ENCODE data around the gene NDUFV2.

Gene NDUFV2

GRCh38 chr18:9173770-9174233, 71.3 kb downstream of the NDUFV2 start:
- TF ChIP-seq ZNF565 (CRISPR knock-in tag; conservative IDR thresholded peaks at IDR 0.05; ENCODE audit: low read depth): no peak

DNA sequence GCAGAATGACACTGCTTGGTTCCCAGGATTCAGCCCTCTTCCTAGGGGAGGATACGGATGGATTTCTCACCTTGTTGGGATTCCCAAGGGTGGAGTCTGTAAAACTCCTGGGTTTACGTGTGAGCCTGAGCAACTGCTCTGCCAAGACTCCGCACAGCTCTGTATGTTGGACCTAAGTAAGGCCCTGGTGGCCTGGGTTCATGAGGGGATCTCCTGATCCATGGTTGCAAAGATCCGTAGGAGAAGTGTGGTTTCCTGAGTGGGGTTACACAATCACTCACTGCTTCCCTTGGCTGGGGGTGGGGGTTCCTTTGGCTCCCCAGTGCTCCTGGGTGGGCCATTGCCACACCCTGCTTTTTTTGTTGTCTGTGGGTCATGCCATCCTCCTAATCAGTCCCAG, 71.8 kb downstream of the NDUFV2 start:
- no peak for ATAC-seq
- TF ChIP-seq CSDC2 (CRISPR knock-in tag; IDR thresholded peaks at IDR 0.05) (no peak), ZNF70 (CRISPR knock-in tag; IDR thresholded peaks at IDR 0.05) (no peak), POU6F1 (CRISPR knock-in tag; IDR thresholded peaks at IDR 0.05; ENCODE audit: borderline replicate concordance, low read depth) (no peak), ISL1 (CRISPR knock-in tag; IDR thresholded peaks at IDR 0.05) (no peak)

More at GRCh38 chr18:9173770-9174233, 71.3 kb downstream of the NDUFV2 start:
- no peak for ATAC-seq

DNA sequence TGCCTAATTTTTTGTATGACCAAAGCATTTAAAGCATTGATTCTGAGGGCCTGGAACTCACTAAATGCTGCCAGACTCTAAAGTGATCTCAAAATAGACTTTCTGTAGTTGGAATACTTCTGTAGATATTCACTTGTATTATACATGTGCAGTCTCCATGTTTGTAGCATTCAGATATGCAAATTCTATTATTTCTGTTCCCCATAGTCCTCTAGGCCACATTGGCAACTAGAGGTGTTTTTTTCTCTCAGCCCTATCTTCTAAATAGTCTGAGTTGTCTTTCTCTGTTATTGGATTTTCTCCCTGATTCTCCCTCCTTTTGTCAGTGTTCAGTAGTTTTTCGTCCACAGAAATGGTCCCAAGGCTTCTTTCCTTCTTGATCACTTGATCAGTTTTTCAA, 72.6 kb downstream of the NDUFV2 start:
- TF ChIP-seq PATZ1 (CRISPR knock-in tag; IDR thresholded peaks at IDR 0.05; ENCODE audit: borderline replicate concordance) (no peak), CSRNP3 (CRISPR knock-in tag; IDR thresholded peaks at IDR 0.05) (no peak), PPARA (CRISPR knock-in tag; IDR thresholded peaks at IDR 0.05; ENCODE audit: borderline replicate concordance) (no peak)
- ATAC-seq: no peak

DNA sequence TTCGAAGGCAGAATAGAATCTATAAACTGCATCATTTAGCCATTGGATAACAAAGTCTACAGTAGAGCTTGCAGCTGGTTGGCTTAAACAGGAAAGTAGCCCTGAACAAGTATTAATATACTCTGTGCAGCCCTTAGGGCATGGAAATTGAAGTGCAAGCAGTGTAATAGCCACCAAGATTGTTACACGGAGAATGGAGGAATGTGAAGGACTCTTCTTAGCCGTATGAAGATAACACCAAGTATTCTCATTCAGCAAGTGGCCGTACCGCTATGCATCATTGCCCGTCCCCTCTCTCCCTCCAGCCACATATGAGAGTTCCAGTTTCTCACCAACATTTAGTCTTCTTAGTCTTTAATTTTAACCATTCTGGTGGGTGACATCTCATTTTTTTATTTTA, 74.5 kb downstream of the NDUFV2 start:
- TF ChIP-seq CSRNP3 (CRISPR knock-in tag; IDR thresholded peaks at IDR 0.05): no peak
- no peak for TF ChIP-seq ESRRG (CRISPR knock-in tag; IDR thresholded peaks at IDR 0.05)
- no peak for TF ChIP-seq ZNF70 (CRISPR knock-in tag; IDR thresholded peaks at IDR 0.05)
- no peak for TF ChIP-seq SNAI2 (CRISPR knock-in tag; IDR thresholded peaks at IDR 0.05)
- no peak for TF ChIP-seq TSHZ2 (CRISPR knock-in tag; IDR thresholded peaks at IDR 0.05)
- TF ChIP-seq BACH2 (CRISPR knock-in tag; IDR thresholded peaks at IDR 0.05; ENCODE audit: borderline replicate concordance): no peak

GRCh38 chr18:9177466-9177865, 75.0 kb downstream of the NDUFV2 start:
- ATAC-seq: no peak
- no peak for TF ChIP-seq CREB5 (CRISPR knock-in tag; IDR thresholded peaks at IDR 0.05; ENCODE audit: low read depth)
- no peak for TF ChIP-seq ZFP3 (CRISPR knock-in tag; IDR thresholded peaks at IDR 0.05)
- TF ChIP-seq TSHZ2 (CRISPR knock-in tag; IDR thresholded peaks at IDR 0.05): no peak
- no peak for TF ChIP-seq OSR1 (CRISPR knock-in tag; IDR thresholded peaks at IDR 0.05)
- TF ChIP-seq ARNTL (CRISPR knock-in tag; IDR thresholded peaks at IDR 0.05; ENCODE audit: borderline replicate concordance, low read depth): no peak
- no peak for TF ChIP-seq CSDC2 (CRISPR knock-in tag; IDR thresholded peaks at IDR 0.05)
- no peak for TF ChIP-seq ESRRG (CRISPR knock-in tag; IDR thresholded peaks at IDR 0.05)
- no peak for TF ChIP-seq RARB (CRISPR knock-in tag; IDR thresholded peaks at IDR 0.05)
- TF ChIP-seq PPARA (CRISPR knock-in tag; IDR thresholded peaks at IDR 0.05; ENCODE audit: borderline replicate concordance): no peak
- TF ChIP-seq ISL1 (CRISPR knock-in tag; IDR thresholded peaks at IDR 0.05): no peak
- no peak for TF ChIP-seq ZNF70 (CRISPR knock-in tag; IDR thresholded peaks at IDR 0.05)
- no peak for TF ChIP-seq PATZ1 (CRISPR knock-in tag; IDR thresholded peaks at IDR 0.05; ENCODE audit: borderline replicate concordance)

More for the DNA sequence above, 74.5 kb downstream of the NDUFV2 start:
- ATAC-seq: no peak
